ENCODE measurements around the gene NUDT17.

Gene NUDT17

GRCh38 chr1:145849356-145850160, 4.1 kb downstream of the NUDT17 start:
- no peak for DNase-seq

GRCh38 chr1:145855426-145855948, 10.1 kb downstream of the NUDT17 start:
- no peak for DNase-seq

GRCh38 chr1:145857170-145857569, 11.7 kb downstream of the NUDT17 start:
- no peak for DNase-seq

GRCh38 chr1:145858238-145858900, 12.9 kb downstream of the NUDT17 start:
- no peak for DNase-seq

- DNase-seq, result peak; percentile 93
These were observed 13.6 kb downstream of the NUDT17 start, which contains the start of gene PIAS3 for GRCh38 chr1:145858901-145859490. PIAS3 (minus strand) TSS chr1:145859081; CDS start chr1:145858990, 91 bp downstream.

- peak; percentile 68 for DNase-seq
These were observed 14.1 kb downstream of the NUDT17 start for GRCh38 chr1:145859491-145860023.

- DNase-seq, result no peak
These were observed 18.0 kb downstream of the NUDT17 start for GRCh38 chr1:145863282-145864018.

- DNase-seq, result no peak
These were observed 22.8 kb downstream of the NUDT17 start for GRCh38 chr1:145868232-145868631.

- no peak for DNase-seq
These were observed 26.8 kb downstream of the NUDT17 start for GRCh38 chr1:145871994-145872924.

GRCh38 chr1:145874646-145875045, 29.2 kb downstream of the NUDT17 start:
- DNase-seq, result no peak

GRCh38 chr1:145877923-145878486, 32.6 kb downstream of the NUDT17 start:
- DNase-seq, result no peak

GRCh38 chr1:145878724-145879123, 33.3 kb downstream of the NUDT17 start:
- DNase-seq, result no peak

GRCh38 chr1:145879775-145880174, 34.3 kb downstream of the NUDT17 start:
- DNase-seq, result no peak

GRCh38 chr1:145884675-145885074, 39.2 kb downstream of the NUDT17 start:
- no peak for DNase-seq

GRCh38 chr1:145885738-145886287, 40.4 kb downstream of the NUDT17 start, which contains the start of gene ANKRD35:
ANKRD35 (minus strand) TSS chr1:145885866; CDS start chr1:145885758, 108 bp downstream.
- DNase-seq, result peak; percentile 72

GRCh38 chr1:145886390-145886789, 41.0 kb downstream of the NUDT17 start:
- DNase-seq, result no peak

GRCh38 chr1:145886816-145887215, 41.4 kb downstream of the NUDT17 start:
- no peak for DNase-seq

GRCh38 chr1:145887631-145888030, 42.2 kb downstream of the NUDT17 start:
- no peak for DNase-seq

- no peak for DNase-seq
These were observed 44.3 kb downstream of the NUDT17 start for GRCh38 chr1:145889722-145890121.

- no peak for DNase-seq
These were observed 45.7 kb downstream of the NUDT17 start for GRCh38 chr1:145891143-145891542.

Data from NCI-H1048 (cell line).